Measurements from ENCODE around the gene TSKS.

GRCh38 chr19:49764341-49764740, 1.2 kb upstream of the TSKS start:
- TF ChIP-seq EZH2phosphoT487 (IDR thresholded peaks at IDR 0.05; ENCODE audit: insufficient read depth, low read depth) = no peak
- TF ChIP-seq EZH2 (IDR thresholded peaks at IDR 0.05; ENCODE audit: insufficient read depth, poor library complexity, severe bottlenecking) = no peak

Measured in GM23248 (cell line).